Hepatocyte (in vitro differentiated cells): ENCODE results near the gene GMNN. TPM values are rescaled to one million over a fixed set of nuclear protein-coding genes. Genes with fewer than 3 reads are reported as not detected.

Source experiments
- DNase-seq: peaks from one replicate; pipeline ENCODE4 v3.0.0-alpha.2; 2016; ENCODE audit warnings: low spot score
- H2AFZ ChIP-seq: fragments of 200-600 bp; sonication (generic); 2 replicates; pipeline ENCODE4 v1.6.0; 2016; ENCODE audit warnings: antibody characterized with exemption, mild to moderate bottlenecking
- H3K27ac ChIP-seq: fragments of 200-600 bp; sonication (generic); 2 replicates; pipeline ENCODE4 v1.5.1; 2016; ENCODE audit warnings: mild to moderate bottlenecking
- H3K27me3 ChIP-seq: fragments of 200-600 bp; sonication (generic); 2 replicates; pipeline ENCODE4 v1.6.1; 2016
- H3K36me3 ChIP-seq: fragments of 200-600 bp; sonication (generic); replicated peaks from 2 replicates; pipeline ENCODE4 v1.5.1; 2016; ENCODE audit warnings: low read depth; ENCODE audit not compliant: insufficient read depth
- H3K4me1 ChIP-seq: fragments of 200-600 bp; sonication (generic); 2 replicates; pipeline ENCODE4 v1.5.1; 2016; ENCODE audit warnings: mild to moderate bottlenecking, moderate library complexity; ENCODE audit not compliant: insufficient read depth
- H3K4me2 ChIP-seq: fragments of 200-600 bp; sonication (generic); 2 replicates; pipeline ENCODE4 v1.6.0; 2016
- H3K4me3 ChIP-seq: fragments of 200-600 bp; sonication (generic); 2 replicates; pipeline ENCODE4 v1.5.1; 2016; ENCODE audit warnings: mild to moderate bottlenecking
- H3K79me2 ChIP-seq: fragments of 200-600 bp; sonication (generic); 2 replicates; pipeline ENCODE4 v1.6.0; 2017; ENCODE audit warnings: mild to moderate bottlenecking
- H3K9me2 ChIP-seq: fragments of 200-600 bp; sonication (generic); replicated peaks from 2 replicates; pipeline ENCODE4 v1.6.0; 2017; ENCODE audit warnings: mild to moderate bottlenecking; ENCODE audit not compliant: insufficient read depth
- H3K9me3 ChIP-seq: fragments of 200-600 bp; sonication (generic); 2 replicates; pipeline ENCODE4 v1.5.1; 2016; ENCODE audit warnings: low read depth, mild to moderate bottlenecking
- H4K20me1 ChIP-seq: fragments of 200-600 bp; sonication (generic); 2 replicates; pipeline ENCODE4 v1.6.0; 2016; ENCODE audit warnings: mild to moderate bottlenecking; ENCODE audit not compliant: insufficient read depth, poor library complexity, severe bottlenecking
- CTCF ChIP-seq: fragments of 200-600 bp; sonication (generic); IDR thresholded peaks from 2 replicates; pipeline ENCODE4 v1.5.1; 2016; ENCODE audit warnings: antibody characterized with exemption, mild to moderate bottlenecking; ENCODE audit not compliant: poor library complexity
- EZH2 ChIP-seq: fragments of 200-600 bp; sonication (generic); IDR thresholded peaks from 2 replicates; pipeline ENCODE4 v1.6.1; 2016; ENCODE audit warnings: antibody characterized with exemption, mild to moderate bottlenecking, borderline replicate concordance
- EZH2phosphoT487 ChIP-seq: fragments of 200-600 bp; sonication (generic); IDR thresholded peaks from one replicate; pipeline ENCODE4 v1.6.1; 2018; ENCODE audit warnings: antibody characterized with exemption, mild to moderate bottlenecking, low read depth, moderate library complexity; ENCODE audit not compliant: unreplicated experiment, severe bottlenecking
- WGBS: methylation state at CpG from one replicate; pipeline ENCODE4 v1.1.6; 2016; ENCODE audit warnings: low lambda C conversion rate; ENCODE audit errors: missing lambda C conversion rate; 5-methylcytosine and 5-hydroxymethylcytosine counted together
- polyA plus RNA-seq: library from polyadenylated mRNA; unstranded; fragments of >200 nt; fragmentation: Nextera tagmentation; extraction: Ambion mirVana; gene quantifications from 2 replicates; pipeline ENCODE4 v1.2.1, GENCODE V29; 2016
- total RNA-seq: library from RNA; depleted of rRNA; stranded (reverse); fragments of >200 nt; gene quantifications from 2 replicates; pipeline ENCODE4 v1.2.3, GENCODE V29; 2014

The GMNN gene
- total and polyA plus RNA-seq, 2 experiments from 2014 or later: 65.3 to 73.1 TPM

GRCh38 chr6:24825130-24825630 lies 50.4 kb downstream of the GMNN start:
- 79% methylated on average over 2 of the region's 2 CpGs for WGBS
- H2AFZ ChIP-seq: no peak overlapping the region
- no peak overlapping the region for H3K4me3 ChIP-seq
- no peaks in the 10 kb centered on the region for H3K9me2 ChIP-seq
- H3K36me3 ChIP-seq: no peaks in the 10 kb centered on the region
- H3K4me2 ChIP-seq: no peak overlapping the region
- H3K27ac ChIP-seq: no peak overlapping the region
- no peaks in the 10 kb centered on the region for H3K79me2 ChIP-seq
- H4K20me1 ChIP-seq: no peaks in the 10 kb centered on the region
- H3K9me3 ChIP-seq: no peaks in the 10 kb centered on the region
- H3K4me1 ChIP-seq: no peaks in the 10 kb centered on the region
- H3K27me3 ChIP-seq: no peaks in the 10 kb centered on the region
- TF ChIP-seq EZH2 (no peak), CTCF (no peak), EZH2phosphoT487 (no peak)
- DNase-seq: no peak

- Histone ChIP-seq H4K20me1 (no peaks in the 10 kb centered on the region), H3K27me3 (no peaks in the 10 kb centered on the region), H2AFZ (no peak overlapping the region), H3K9me2 (no peaks in the 10 kb centered on the region), H3K9me3 (no peaks in the 10 kb centered on the region), H3K36me3 (no peaks in the 10 kb centered on the region), H3K4me2 (no peak overlapping the region), H3K79me2 (no peaks in the 10 kb centered on the region), H3K27ac (no peak overlapping the region), H3K4me1 (no peaks in the 10 kb centered on the region), H3K4me3 (no peak overlapping the region)
- DNase-seq: no peak
- peak; percentile 9 for TF ChIP-seq CTCF
- no peak for TF ChIP-seq EZH2
- 89% methylated on average over 3 of the region's 3 CpGs for WGBS
Measured at GRCh38 chr6:24827162-24827561, 52.4 kb downstream of the GMNN start.

- Histone ChIP-seq H3K9me2 (no peaks in the 10 kb centered on the region), H3K4me2 (no peak overlapping the region), H3K27me3 (no peaks in the 10 kb centered on the region), H3K79me2 (no peaks in the 10 kb centered on the region), H3K4me1 (no peaks in the 10 kb centered on the region), H3K4me3 (no peak overlapping the region), H2AFZ (no peak overlapping the region), H3K27ac (no peak overlapping the region), H3K36me3 (no peaks in the 10 kb centered on the region), H4K20me1 (no peaks in the 10 kb centered on the region), H3K9me3 (no peaks in the 10 kb centered on the region)
- WGBS: 80% methylated on average over 8 of the region's 8 CpGs
- DNase-seq: no peak
- TF ChIP-seq EZH2phosphoT487 (no peak), EZH2 (no peak), CTCF (no peak)
Measured at GRCh38 chr6:24827970-24828369, 53.2 kb downstream of the GMNN start.

GRCh38 chr6:24829657-24830056 lies 54.9 kb downstream of the GMNN start:
- H3K27me3 ChIP-seq: no peaks in the 10 kb centered on the region
- no peaks in the 10 kb centered on the region for H4K20me1 ChIP-seq
- H3K27ac ChIP-seq: no peak overlapping the region
- 87% methylated on average over 3 of the region's 3 CpGs for WGBS
- H3K4me1 ChIP-seq: no peaks in the 10 kb centered on the region
- TF ChIP-seq CTCF: no peak
- no peak for TF ChIP-seq EZH2
- no peak for TF ChIP-seq EZH2phosphoT487
- no peaks in the 10 kb centered on the region for H3K36me3 ChIP-seq
- no peak overlapping the region for H3K4me3 ChIP-seq
- H2AFZ ChIP-seq: no peak overlapping the region
- H3K9me3 ChIP-seq: no peaks in the 10 kb centered on the region
- H3K79me2 ChIP-seq: no peaks in the 10 kb centered on the region
- H3K4me2 ChIP-seq: no peak overlapping the region
- DNase-seq: no peak
- H3K9me2 ChIP-seq: no peaks in the 10 kb centered on the region
